Liver (tissue), 9 donors: ENCODE results near the gene SNUPN. TPM values are rescaled to one million over a fixed set of nuclear protein-coding genes. Genes with fewer than 3 reads are reported as not detected.
A peak's percentile ranks its signal among the peaks of the same experiment; 100 is the strongest.

Source experiments
- DNase-seq: peaks from one replicate; pipeline ENCODE4 v3.0.0-alpha.2; 2017; ENCODE audit warnings: low spot score
- H3K27ac ChIP-seq, 2 donors: one replicate each; pipeline ENCODE4 v1.7.0; 2013; ENCODE audit warnings: inconsistent platforms in 2 of 2, low read length in 2 of 2, control low read depth in 1 of 2, low read depth in 1 of 2, mild to moderate bottlenecking in 1 of 2
- H3K27me3 ChIP-seq, 4 donors: one replicate each; pipeline versions ENCODE4 v1.6.1 to v1.7.0; 2013; ENCODE audit warnings: low read length in 3 of 4, inconsistent platforms in 1 of 4, mild to moderate bottlenecking in 1 of 4, moderate library complexity in 1 of 4; ENCODE audit not compliant: control insufficient read depth in 4 of 4, insufficient read depth in 4 of 4
- H3K36me3 ChIP-seq, 4 donors: one replicate each; pipeline versions ENCODE4 v1.6.1 to v1.7.0; 2013; ENCODE audit warnings: low read length in 3 of 4, mild to moderate bottlenecking in 3 of 4, low read depth in 1 of 4, moderate library complexity in 1 of 4; ENCODE audit not compliant: control insufficient read depth in 4 of 4, insufficient read depth in 3 of 4
- H3K4me1 ChIP-seq, 4 donors: one replicate each; pipeline versions ENCODE4 v1.6.1 to v1.7.0; 2013; ENCODE audit warnings: low read length in 3 of 4, mild to moderate bottlenecking in 3 of 4, moderate library complexity in 1 of 4; ENCODE audit not compliant: control insufficient read depth in 4 of 4, insufficient read depth in 4 of 4
- H3K4me3 ChIP-seq, 3 donors: one replicate each; pipeline versions ENCODE4 v1.6.1 to v1.7.0; 2013; ENCODE audit warnings: low read length in 3 of 3, control low read depth in 1 of 3, low read depth in 1 of 3, mild to moderate bottlenecking in 1 of 3
- H3K9ac ChIP-seq, 2 donors: one replicate each; pipeline ENCODE4 v1.7.0; 2013; ENCODE audit warnings: low read length in 2 of 2, mild to moderate bottlenecking in 2 of 2, moderate library complexity in 2 of 2, control low read depth in 1 of 2, low read depth in 1 of 2
- H3K9me3 ChIP-seq, 4 donors: one replicate each; pipeline versions ENCODE4 v1.6.1 to v1.7.0; 2013; ENCODE audit warnings: low read length in 3 of 4; ENCODE audit not compliant: control insufficient read depth in 4 of 4
- EGR1 ChIP-seq, 2 donors: IDR thresholded peaks; 2 replicates each; pipeline ENCODE4 v1.6.1; 2016 to 2018; ENCODE audit warnings: antibody characterized with exemption in 2 of 2, low read depth in 2 of 2
- FOXA1 ChIP-seq: IDR thresholded peaks from 2 replicates; pipeline ENCODE4 v1.6.1; 2016; ENCODE audit warnings: antibody characterized with exemption
- FOXA2 ChIP-seq: IDR thresholded peaks from 2 replicates; pipeline ENCODE4 v1.6.1; 2016; ENCODE audit warnings: antibody characterized with exemption
- HNF4A ChIP-seq, 2 donors: conservative IDR thresholded peaks; 2 replicates each; pipeline ENCODE4 v1.6.1; 2016; ENCODE audit warnings: antibody characterized with exemption in 2 of 2, mild to moderate bottlenecking in 2 of 2
- HNF4G ChIP-seq: IDR thresholded peaks from 2 replicates; pipeline ENCODE4 v1.6.1; 2016; ENCODE audit warnings: antibody characterized with exemption
- JUND ChIP-seq, 2 donors: IDR thresholded peaks; 2 replicates each; pipeline ENCODE4 v1.6.1; 2016; ENCODE audit warnings: antibody characterized with exemption in 2 of 2
- RAD21 ChIP-seq, 2 donors: IDR thresholded peaks; 2 replicates each; pipeline ENCODE4 v1.6.1; 2016; ENCODE audit warnings: antibody characterized with exemption in 2 of 2, mild to moderate bottlenecking in 2 of 2
- RXRA ChIP-seq, 2 donors: IDR thresholded peaks; 2 replicates each; pipeline ENCODE4 v1.6.1; 2017 to 2018; ENCODE audit warnings: antibody characterized with exemption in 2 of 2, mild to moderate bottlenecking in 1 of 2
- TAF1 ChIP-seq: conservative IDR thresholded peaks from 2 replicates; pipeline ENCODE4 v1.6.1; 2016; ENCODE audit warnings: antibody characterized with exemption, mild to moderate bottlenecking
- YY1 ChIP-seq: IDR thresholded peaks from 2 replicates; pipeline ENCODE4 v1.6.1; 2016; ENCODE audit warnings: antibody characterized with exemption, mild to moderate bottlenecking
- ZBTB33 ChIP-seq: IDR thresholded peaks from 2 replicates; pipeline ENCODE4 v1.6.1; 2016; ENCODE audit warnings: antibody characterized with exemption
- WGBS: extraction: QIAGEN DNeasy Blood & Tissue Kit; methylation state at CpG from one replicate; pipeline ENCODE4 v1.1.7; 2013; 5-methylcytosine and 5-hydroxymethylcytosine counted together
- polyA plus RNA-seq, 2 donors: library from polyadenylated mRNA; stranded (reverse) in 1 of 2; unstranded in 1 of 2; fragments of 200-250 nt in 1 of 2; fragments of >200 nt in 1 of 2; fragmentation: Nextera tagmentation in 1 of 2; extraction: Ambion mirVana in 1 of 2; gene quantifications; one replicate each; pipeline versions ENCODE4 v1.2.1 to v1.2.3, GENCODE V29; 2013 to 2015
- total RNA-seq, 2 donors: library from RNA; depleted of rRNA; stranded (reverse); fragments of >200 nt; gene quantifications; one replicate each; pipeline ENCODE4 v1.2.3, GENCODE V29; 2014
- TF ChIP-seq, protein P1 (sequence below): IDR thresholded peaks from 2 replicates; pipeline ENCODE4 v1.6.1; 2016; ENCODE audit warnings: antibody characterized with exemption
- TF ChIP-seq, protein P2 (sequence below): fragments of 150-350 bp; IDR thresholded peaks from 2 replicates; pipeline ENCODE4 v1.5.1; 2017; ENCODE audit warnings: improper control_type of control experiment, low read depth, low read length; ENCODE audit not compliant: missing input control
- donor health status: healthy.
- donor health status: healthy.
- donor health status: healthy.
- donor health status: healthy.
- donor health status: healthy.

Gene SNUPN
- total and polyA plus RNA-seq, 4 donors = 7.8 to 13.2 (median 12.1) TPM

DNA sequence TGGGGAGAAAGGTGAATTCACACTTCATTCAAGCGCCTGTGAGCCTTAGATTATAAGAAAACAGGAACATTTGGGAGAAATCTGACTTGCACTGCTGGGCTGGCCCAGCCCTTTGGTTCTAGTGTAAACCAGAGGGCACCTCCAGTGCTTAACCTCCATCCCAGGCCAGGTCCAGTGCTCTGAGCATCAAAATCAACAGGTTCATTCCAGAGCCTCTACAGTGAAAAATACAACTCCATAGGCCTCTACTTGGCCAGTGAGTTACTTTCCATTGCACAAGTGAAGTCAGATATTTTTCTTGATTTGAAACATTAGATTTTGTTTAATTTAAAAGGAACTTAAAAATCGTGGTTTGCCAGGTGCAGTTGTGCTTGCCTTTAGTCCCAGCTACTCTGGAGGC, 3.0 kb downstream of the SNUPN start:
- WGBS = 83% methylated on average over 2 of the region's 2 CpGs
- no peak overlapping the region for H3K27ac ChIP-seq

GRCh38 chr15:75620841-75621391, 4.6 kb downstream of the SNUPN start:
- H3K36me3 ChIP-seq = peaks cover 12 to 36% (median 32%) of the 10 kb centered on the region in 4 donors
- peaks cover 0 to 5% (median under 1%) of the 10 kb centered on the region in 4 donors for H3K4me1 ChIP-seq
- no peak overlapping the region for H3K9ac ChIP-seq
- no peaks in the 10 kb centered on the region for H3K9me3 ChIP-seq
- TF ChIP-seq YY1 (no peak), JUND (IDR thresholded peaks at IDR 0.05) (peak in 1 of 2 donors; percentile 43), RXRA (IDR thresholded peaks at IDR 0.05) (no peak)
- TF ChIP-seq, protein P1, sequence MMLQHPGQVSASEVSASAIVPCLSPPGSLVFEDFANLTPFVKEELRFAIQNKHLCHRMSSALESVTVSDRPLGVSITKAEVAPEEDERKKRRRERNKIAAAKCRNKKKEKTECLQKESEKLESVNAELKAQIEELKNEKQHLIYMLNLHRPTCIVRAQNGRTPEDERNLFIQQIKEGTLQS = no peak
- 71% methylated on average over 7 of the region's 7 CpGs for WGBS
- no peak for DNase-seq
- no peaks in the 10 kb centered on the region for H3K27me3 ChIP-seq
- H3K4me3 ChIP-seq = no peak overlapping the region
- H3K27ac ChIP-seq = peak overlapping the region; percentile 32 to 60

More for the DNA sequence above, 3.0 kb downstream of the SNUPN start:
- H3K27me3 ChIP-seq = no peaks in the 10 kb centered on the region
- no peaks in the 10 kb centered on the region for H3K9me3 ChIP-seq
- no peak for TF ChIP-seq HNF4G
- H3K36me3 ChIP-seq = peaks cover 3 to 22% (median 20%) of the 10 kb centered on the region in 4 donors
- DNase-seq = no peak
- H3K4me1 ChIP-seq = peaks cover 2 to 14% (median 8%) of the 10 kb centered on the region in 4 donors
- H3K9ac ChIP-seq = no peak overlapping the region
- no peak overlapping the region for H3K4me3 ChIP-seq

DNA sequence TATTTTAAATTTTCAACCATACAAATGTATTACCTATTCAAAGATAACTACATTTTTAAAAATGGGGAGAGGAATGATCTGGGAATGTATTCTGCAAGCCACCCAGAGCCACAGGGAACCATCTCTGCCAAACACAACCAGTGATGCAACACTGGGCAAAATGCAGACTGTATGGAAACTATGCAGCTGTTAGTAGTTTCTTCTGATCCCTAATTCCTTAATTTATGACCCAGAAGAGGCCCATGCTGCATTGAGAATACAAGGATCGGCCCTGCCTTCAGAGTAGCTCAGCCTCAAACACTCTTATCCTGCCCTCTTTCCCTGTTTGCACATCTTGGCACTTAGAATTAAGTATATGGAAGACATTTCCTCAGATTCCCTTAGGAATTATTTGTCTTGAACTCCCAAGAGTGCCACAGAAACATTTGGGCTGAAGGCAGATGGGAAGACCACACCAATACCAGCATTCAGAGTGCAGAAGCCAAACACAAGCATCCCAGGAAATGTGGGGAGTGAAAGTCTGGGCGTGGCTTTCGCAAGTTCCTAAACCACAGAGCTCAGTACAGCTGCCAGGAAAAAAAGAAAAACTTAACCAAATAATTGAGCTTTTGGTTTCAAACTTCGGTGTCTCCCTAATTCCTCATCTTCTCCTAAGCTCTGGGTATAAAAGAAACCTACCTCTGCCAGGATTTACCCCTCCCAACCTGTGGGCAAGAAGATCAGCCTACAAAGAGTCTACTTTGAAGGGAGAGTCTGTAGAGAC, 5.3 kb downstream of the SNUPN start:
- H3K27ac ChIP-seq = peak overlapping the region; percentile 32 to 60
- H3K36me3 ChIP-seq = peaks cover 12 to 40% (median 36%) of the 10 kb centered on the region in 4 donors
- WGBS = 76% methylated on average over 4 of the region's 4 CpGs
- H3K4me3 ChIP-seq = no peak overlapping the region
- peaks cover 0 to 5% (median 0%) of the 10 kb centered on the region in 4 donors for H3K4me1 ChIP-seq
- H3K27me3 ChIP-seq = no peaks in the 10 kb centered on the region
- TF ChIP-seq JUND (IDR thresholded peaks at IDR 0.05) = no peak
- TF ChIP-seq, protein P2, sequence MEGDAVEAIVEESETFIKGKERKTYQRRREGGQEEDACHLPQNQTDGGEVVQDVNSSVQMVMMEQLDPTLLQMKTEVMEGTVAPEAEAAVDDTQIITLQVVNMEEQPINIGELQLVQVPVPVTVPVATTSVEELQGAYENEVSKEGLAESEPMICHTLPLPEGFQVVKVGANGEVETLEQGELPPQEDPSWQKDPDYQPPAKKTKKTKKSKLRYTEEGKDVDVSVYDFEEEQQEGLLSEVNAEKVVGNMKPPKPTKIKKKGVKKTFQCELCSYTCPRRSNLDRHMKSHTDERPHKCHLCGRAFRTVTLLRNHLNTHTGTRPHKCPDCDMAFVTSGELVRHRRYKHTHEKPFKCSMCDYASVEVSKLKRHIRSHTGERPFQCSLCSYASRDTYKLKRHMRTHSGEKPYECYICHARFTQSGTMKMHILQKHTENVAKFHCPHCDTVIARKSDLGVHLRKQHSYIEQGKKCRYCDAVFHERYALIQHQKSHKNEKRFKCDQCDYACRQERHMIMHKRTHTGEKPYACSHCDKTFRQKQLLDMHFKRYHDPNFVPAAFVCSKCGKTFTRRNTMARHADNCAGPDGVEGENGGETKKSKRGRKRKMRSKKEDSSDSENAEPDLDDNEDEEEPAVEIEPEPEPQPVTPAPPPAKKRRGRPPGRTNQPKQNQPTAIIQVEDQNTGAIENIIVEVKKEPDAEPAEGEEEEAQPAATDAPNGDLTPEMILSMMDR = no peak
- no peak for TF ChIP-seq HNF4A (conservative IDR thresholded peaks at IDR 0.05)
- no peak for TF ChIP-seq TAF1
- TF ChIP-seq EGR1 (IDR thresholded peaks at IDR 0.05; ENCODE audit: low read depth in 2 of 2) = no peak
- TF ChIP-seq, protein P1 = no peak
- TF ChIP-seq ZBTB33 = no peak
- TF ChIP-seq FOXA2 = no peak
- no peak for TF ChIP-seq FOXA1
- TF ChIP-seq RAD21 (IDR thresholded peaks at IDR 0.05) = no peak
- TF ChIP-seq HNF4G = no peak
- no peak overlapping the region for H3K9ac ChIP-seq
- H3K9me3 ChIP-seq = no peaks in the 10 kb centered on the region
- DNase-seq = no peak
